GM12878 (cell line): Measurements from ENCODE around the gene RHNO1. TPM values are rescaled to one million over a fixed set of nuclear protein-coding genes. Genes with fewer than 3 reads are reported as not detected.
A peak's percentile ranks its signal among the peaks of the same experiment; 100 is the strongest.

ENCODE experiments used
- ATAC-seq: fragments of 200-7000 bp; cut with Tn5 transposase; 3 replicates; pipeline ENCODE4 v1.9.1; 2020; ENCODE audit warnings: mild to moderate bottlenecking, moderate library complexity
- BruUV-seq: library from RNA; stranded (reverse); fragments of 400-500 nt; replicated peaks from 2 replicates; lab custom pipeline; 2021; lab: Mats Ljungman, UMichigan
- CTCF ChIA-PET: fragments of 300-600 bp; sonication (Branson Sonifier 250); formaldehyde crosslinking; extraction: SDS; loops from one replicate; lab custom pipeline; 2021; ENCODE audit warnings: inconsistent platforms; lab: Yijun Ruan, JAX
- POLR2A ChIA-PET: fragments of 350-600 bp; formaldehyde crosslinking; extraction: SDS; loops from one replicate; lab custom pipeline; 2021; ENCODE audit warnings: inconsistent platforms; lab: Charles Lee
- RAD21 ChIA-PET: fragments of 300-600 bp; sonication (Branson Sonifier 250); formaldehyde crosslinking; loops from one replicate; lab custom pipeline; 2023; ENCODE audit warnings: antibody characterized with exemption; ENCODE audit not compliant: unreplicated experiment; lab: Charles Lee
- SMC1A ChIA-PET: fragments of 300-600 bp; sonication (Branson Sonifier 250); formaldehyde crosslinking; loops from one replicate; lab custom pipeline; 2023; ENCODE audit not compliant: unreplicated experiment, uncharacterized antibody; lab: Charles Lee
- DNase-seq: peaks from one replicate; pipeline ENCODE4 v3.0.0-alpha.2; 2011; ENCODE audit warnings: low read depth, low spot score
- FAIRE-seq: peaks from 3 replicates; lab custom pipeline; 2011; peaks lifted over from hg19 to GRCh38; lab: Jason Lieb, UNC
- H2AFZ ChIP-seq: 2 replicates; pipeline ENCODE4 v1.6.0; 2011; ENCODE audit warnings: low read depth, low read length, control low read depth; ENCODE audit not compliant: control insufficient read depth
- H3K27ac ChIP-seq: 2 replicates; pipeline ENCODE4 v1.5.1; 2011; ENCODE audit warnings: control low read depth; ENCODE audit not compliant: control insufficient read depth, insufficient read depth
- H3K27me3 ChIP-seq, 2 experiments: replicated peaks in 1 of 2; 2 replicates each; pipeline versions ENCODE4 v1.6.0 to v1.6.1; 2011; ENCODE audit warnings: low read length in 1 of 2; ENCODE audit not compliant: control insufficient read depth in 2 of 2, insufficient read depth in 2 of 2
- H3K36me3 ChIP-seq, 2 experiments: 2 replicates each; pipeline ENCODE4 v1.5.1; 2011; ENCODE audit warnings: low read length in 1 of 2; ENCODE audit not compliant: control insufficient read depth in 2 of 2, insufficient read depth in 2 of 2
- H3K4me1 ChIP-seq: 2 replicates; pipeline ENCODE4 v1.6.1; 2011; ENCODE audit warnings: mild to moderate bottlenecking, low read length, moderate library complexity, mixed read lengths; ENCODE audit not compliant: control insufficient read depth, insufficient read depth
- H3K4me2 ChIP-seq: 2 replicates; pipeline ENCODE4 v1.6.0; 2011; ENCODE audit warnings: control low read depth; ENCODE audit not compliant: control insufficient read depth, insufficient read depth
- H3K4me3 ChIP-seq: fragments of 200-600 bp; sonication (generic); 2 replicates; pipeline ENCODE4 v1.5.1; 2016
- H3K79me2 ChIP-seq: 2 replicates; pipeline ENCODE4 v1.6.0; 2011; ENCODE audit warnings: low read length; ENCODE audit not compliant: control insufficient read depth, insufficient read depth
- H3K9ac ChIP-seq: 2 replicates; pipeline ENCODE4 v1.8.0; 2011; ENCODE audit warnings: low read length, control low read depth, mixed read lengths; ENCODE audit not compliant: control insufficient read depth, insufficient read depth
- H3K9me3 ChIP-seq: replicated peaks from 3 replicates; pipeline ENCODE4 v1.5.1; 2011; ENCODE audit warnings: mild to moderate bottlenecking, low read length; ENCODE audit not compliant: control insufficient read depth, insufficient read depth
- H4K20me1 ChIP-seq: 2 replicates; pipeline ENCODE4 v1.6.0; 2011; ENCODE audit not compliant: control insufficient read depth, insufficient read depth
- FOXK2 ChIP-seq: fragments of 450-650 bp; IDR thresholded peaks from 2 replicates; pipeline ENCODE4 v1.6.1; 2017; ENCODE audit warnings: mild to moderate bottlenecking, moderate library complexity
- FOXM1 ChIP-seq: IDR thresholded peaks from 2 replicates; pipeline ENCODE4 v1.6.1; 2012; ENCODE audit warnings: low read depth, mild to moderate bottlenecking, inconsistent platforms, low read length, moderate library complexity
- HDAC6 ChIP-seq: fragments of 200-600 bp; sonication (generic); IDR thresholded peaks from one replicate; pipeline ENCODE4 v1.8.0; 2017; ENCODE audit warnings: antibody characterized with exemption; ENCODE audit not compliant: unreplicated experiment
- MTA3 ChIP-seq: IDR thresholded peaks from 2 replicates; pipeline ENCODE4 v1.6.1; 2012; ENCODE audit warnings: low read length, inconsistent platforms, borderline replicate concordance
- TAF1 ChIP-seq: IDR thresholded peaks from 2 replicates; pipeline ENCODE4 v1.6.1; 2011; ENCODE audit warnings: mild to moderate bottlenecking, low read depth, low read length, borderline replicate concordance
- WGBS: methylation state at CpG from one replicate; pipeline ENCODE4 v1.1.6; 2016; ENCODE audit warnings: low lambda C conversion rate; ENCODE audit not compliant: insufficient replicate concordance, insufficient coverage; ENCODE audit errors: missing lambda C conversion rate; 5-methylcytosine and 5-hydroxymethylcytosine counted together
- in situ Hi-C: fragments of 300-500 bp; cut with MboI; formaldehyde crosslinking; loops from 9 replicates; pipeline ENCODE4 v1.14.3; 2018; ENCODE audit warnings: mixed read lengths
- intact Hi-C: fragments of 100-400 bp; cut with micrococcal nuclease; formaldehyde crosslinking; loops from one replicate; pipeline ENCODE4 v1.14.2; 2022; ENCODE audit not compliant: unreplicated experiment
- polyA plus RNA-seq, 11 experiments: library from polyadenylated mRNA; depleted of rRNA in 4 of 11; unstranded in 6 of 11; stranded (reverse) in 5 of 11; fragments of >200 nt; fragmentation: Nextera tagmentation in 4 of 11; fragmentation: Illumina TruSeq in 1 of 11; extraction: Ambion mirVana in 4 of 11; extraction: Trizol in 1 of 11; gene quantifications; 1 replicate in 1 of 11; 2 replicates in 10 of 11; pipeline versions ENCODE4 v1.2.1 to v1.2.3, GENCODE V29; 2011 to 2016; ENCODE audit warnings: inconsistent platforms in 2 of 11, missing spikeins in 2 of 11, low read depth in 1 of 11
- total RNA-seq, 4 experiments: library from RNA; depleted of rRNA in 3 of 4; stranded (reverse); fragments of >200 nt in 3 of 4; fragmentation: Illumina TruSeq in 1 of 4; extraction: Trizol in 1 of 4; gene quantifications; 2 replicates each; pipeline versions ENCODE4 v1.2.1 to v1.2.3, GENCODE V29; 2013 to 2021
- TF ChIP-seq, protein P1 (sequence below): fragments of 450-650 bp; IDR thresholded peaks from 2 replicates; pipeline ENCODE4 v1.6.1; 2016; ENCODE audit warnings: mild to moderate bottlenecking, moderate library complexity, borderline replicate concordance
- TF ChIP-seq, protein P2 (sequence below): IDR thresholded peaks from 2 replicates; pipeline ENCODE4 v1.6.1; 2012; ENCODE audit warnings: low read length, inconsistent platforms

The RHNO1 gene
- total and polyA plus RNA-seq, 10 of the 15 experiments (the other 5 are each of a cell fraction or from before 2014, with no cell fraction given), result 27.9 to 91.6 (median 49.3) TPM

DNA sequence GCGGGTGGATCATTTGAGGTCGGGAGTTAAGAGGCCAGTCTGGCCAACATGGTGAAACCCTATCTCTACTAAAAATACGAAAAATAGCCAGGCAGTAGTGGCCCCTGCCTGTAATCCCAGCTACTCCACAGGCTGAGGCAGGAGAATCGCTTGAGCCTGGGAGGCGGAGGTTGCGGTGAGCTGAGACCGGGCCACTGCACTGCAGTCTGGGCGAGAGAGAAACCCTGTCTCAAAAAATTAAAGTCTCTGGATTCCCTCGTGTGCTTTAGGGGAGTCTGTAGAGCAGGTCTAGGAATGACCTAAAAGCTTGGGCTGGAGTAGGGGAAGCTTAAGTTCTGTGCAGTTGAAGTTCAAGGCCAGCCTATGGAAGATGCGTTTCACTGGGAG, 13.0 kb downstream of the RHNO1 start:
- H3K4me1 ChIP-seq, result peaks cover 4% of the 10 kb centered on the region
- H3K4me3 ChIP-seq, result peak overlapping the region; percentile 45; the same call in 1 of the 2 replicates
- RAD21 ChIA-PET, result interaction anchor here (0.8 to 1.0 kb wide), 2 partner anchors 44 to 151 kb away, joined by 3 to 4 read pairs; no protein-coding TSS in a partner anchor
- H3K4me2 ChIP-seq, result peak overlapping the region; percentile 99
- intact Hi-C loops, result loop anchor here (5.0 kb wide), 1 partner anchor 42 kb away; no protein-coding TSS in a partner anchor
- TF ChIP-seq HDAC6 (no peak), MTA3 (0 out of 2 replicates have a peak, but pooled peaks have one; percentile 70)
- TF ChIP-seq, all 136 proteins: peak for 1
- Histone ChIP-seq H3K36me3 (peaks cover 0 to 5% of the 10 kb centered on the region in 2 experiments; a peak in 2 of 4 replicates), H3K9me3 (no peaks in the 10 kb centered on the region), H4K20me1 (no peaks in the 10 kb centered on the region), H2AFZ (peak overlapping the region; percentile 87), H3K79me2 (peaks cover 2% of the 10 kb centered on the region; the same call in 1 of the 2 replicates), H3K27ac (peak overlapping the region; percentile 76), H3K9ac (peak overlapping the region; percentile 77), H3K27me3 (no peaks in the 10 kb centered on the region)
- ChIA-PET SMC1A (interaction anchor here (0.6 to 1.3 kb wide), 2 partner anchors 12 to 91 kb away, joined by 3 read pairs; no protein-coding TSS in a partner anchor), CTCF (interaction anchor here (1.3 to 1.6 kb wide), 3 partner anchors 10 to 54 kb away, joined by 4 to 6 read pairs (median 5); no protein-coding TSS in a partner anchor), POLR2A (interaction anchor here (0.5 to 2.1 kb wide), 6 partner anchors 9 to 22 kb away, joined by 3 to 9 read pairs (median 4); partner anchors contain the start of genes FOXM1 and RHNO1)
- no peak for FAIRE-seq
- in situ Hi-C loops, result no loop called here
- no peak for DNase-seq
- no peak; the same call in 1 of the 3 replicates for ATAC-seq
- no TSS peak for BruUV-seq
- 68% methylated on average over 10 of the region's 10 CpGs for WGBS

DNA sequence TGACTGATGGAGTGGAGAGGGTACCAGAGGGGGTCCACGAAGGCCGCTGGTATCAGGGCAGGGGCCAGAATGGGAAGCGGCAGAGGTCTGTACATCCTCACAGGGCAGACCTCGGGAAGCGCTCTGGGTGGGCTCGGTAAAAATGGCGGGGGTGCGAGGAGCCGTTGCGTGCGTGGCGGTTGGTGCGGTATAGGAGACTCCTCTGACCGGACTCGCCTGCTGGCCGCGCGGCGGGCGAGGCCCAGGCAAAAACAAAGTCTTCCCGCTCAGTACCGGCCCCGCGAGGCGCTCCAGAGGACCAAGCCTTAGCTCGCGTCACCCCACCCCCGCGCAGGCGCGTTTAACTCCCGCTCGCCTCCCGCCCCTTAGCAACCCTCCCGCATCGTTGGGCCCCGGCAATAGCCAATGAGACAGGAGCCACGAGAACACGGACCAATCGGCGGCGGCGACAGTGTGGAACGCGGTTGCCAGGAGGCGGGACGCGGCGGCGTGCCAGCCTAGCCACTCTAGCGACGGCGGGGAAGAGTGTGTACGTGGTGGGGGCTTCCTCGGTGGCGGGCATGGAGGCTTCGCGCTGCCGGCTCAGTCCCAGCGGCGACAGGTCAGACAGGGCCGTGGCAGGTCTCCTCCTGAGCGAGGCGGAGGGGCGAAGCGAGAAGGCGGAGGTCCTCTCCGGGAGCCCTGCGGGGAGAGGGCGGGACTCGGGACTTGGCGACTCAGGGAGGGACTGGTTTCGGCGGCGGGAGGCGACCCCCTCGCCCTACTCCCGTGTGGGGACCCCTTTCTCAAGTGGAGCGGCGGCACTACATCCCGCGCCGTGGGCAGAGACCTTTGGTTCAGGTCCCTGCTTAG, 13.6 kb downstream of the RHNO1 start, which contains the start of gene TULP3:
Gene TULP3, plus strand, starts transcription at position 504 of the 852 bp plus-strand sequence. Its CDS starts 57 bp downstream, at position 561.
- intact Hi-C loops, result loop anchor here (5.0 kb wide), 1 partner anchor 42 kb away; no protein-coding TSS in a partner anchor
- H3K79me2 ChIP-seq, result peaks cover 2% of the 10 kb centered on the region; the same call in 1 of the 2 replicates
- SMC1A ChIA-PET, result interaction anchor here (0.6 to 1.3 kb wide), 2 partner anchors 12 to 92 kb away, joined by 3 read pairs; no protein-coding TSS in a partner anchor
- FAIRE-seq, result peak; percentile 83
- peak within 1 kb of the TSS; percentile 76 for H3K27ac ChIP-seq
- peaks cover 4% of the 10 kb centered on the region for H3K4me1 ChIP-seq
- H3K9me3 ChIP-seq, result no peaks in the 10 kb centered on the region
- H3K4me3 ChIP-seq, result peak within 1 kb of the TSS; percentile 90
- DNase-seq, result peak; percentile 78
- peak within 1 kb of the TSS; percentile 91 for H2AFZ ChIP-seq
- CTCF ChIA-PET, result interaction anchor here (0.6 to 1.6 kb wide), 4 partner anchors 10 to 82 kb away, joined by 3 to 6 read pairs (median 4); no protein-coding TSS in a partner anchor
- peak within 1 kb of the TSS; percentile 99 for H3K4me2 ChIP-seq
- H4K20me1 ChIP-seq, result no peaks in the 10 kb centered on the region
- no TSS peak for BruUV-seq
- POLR2A ChIA-PET, result interaction anchor here (0.6 to 2.1 kb wide), 6 partner anchors 10 to 22 kb away, joined by 3 to 9 read pairs (median 4); partner anchors contain the start of genes FOXM1 and RHNO1
- H3K36me3 ChIP-seq, result peaks cover 0 to 5% of the 10 kb centered on the region in 2 experiments; a peak in 2 of 4 replicates
- RAD21 ChIA-PET, result interaction anchor here (0.8 to 1.0 kb wide), 2 partner anchors 43 to 151 kb away, joined by 3 to 4 read pairs; no protein-coding TSS in a partner anchor
- under 1% methylated on average over 65 of the region's 83 CpGs for WGBS
- peak; percentile 99 for ATAC-seq
- peak within 1 kb of the TSS; percentile 77 for H3K9ac ChIP-seq
- in situ Hi-C loops, result no loop called here
- no peaks in the 10 kb centered on the region for H3K27me3 ChIP-seq
- TF ChIP-seq FOXM1 (no peak), FOXK2 (no peak), TAF1 (peak; percentile 35; the same call in 1 of the 2 replicates)
- TF ChIP-seq, protein P1, sequence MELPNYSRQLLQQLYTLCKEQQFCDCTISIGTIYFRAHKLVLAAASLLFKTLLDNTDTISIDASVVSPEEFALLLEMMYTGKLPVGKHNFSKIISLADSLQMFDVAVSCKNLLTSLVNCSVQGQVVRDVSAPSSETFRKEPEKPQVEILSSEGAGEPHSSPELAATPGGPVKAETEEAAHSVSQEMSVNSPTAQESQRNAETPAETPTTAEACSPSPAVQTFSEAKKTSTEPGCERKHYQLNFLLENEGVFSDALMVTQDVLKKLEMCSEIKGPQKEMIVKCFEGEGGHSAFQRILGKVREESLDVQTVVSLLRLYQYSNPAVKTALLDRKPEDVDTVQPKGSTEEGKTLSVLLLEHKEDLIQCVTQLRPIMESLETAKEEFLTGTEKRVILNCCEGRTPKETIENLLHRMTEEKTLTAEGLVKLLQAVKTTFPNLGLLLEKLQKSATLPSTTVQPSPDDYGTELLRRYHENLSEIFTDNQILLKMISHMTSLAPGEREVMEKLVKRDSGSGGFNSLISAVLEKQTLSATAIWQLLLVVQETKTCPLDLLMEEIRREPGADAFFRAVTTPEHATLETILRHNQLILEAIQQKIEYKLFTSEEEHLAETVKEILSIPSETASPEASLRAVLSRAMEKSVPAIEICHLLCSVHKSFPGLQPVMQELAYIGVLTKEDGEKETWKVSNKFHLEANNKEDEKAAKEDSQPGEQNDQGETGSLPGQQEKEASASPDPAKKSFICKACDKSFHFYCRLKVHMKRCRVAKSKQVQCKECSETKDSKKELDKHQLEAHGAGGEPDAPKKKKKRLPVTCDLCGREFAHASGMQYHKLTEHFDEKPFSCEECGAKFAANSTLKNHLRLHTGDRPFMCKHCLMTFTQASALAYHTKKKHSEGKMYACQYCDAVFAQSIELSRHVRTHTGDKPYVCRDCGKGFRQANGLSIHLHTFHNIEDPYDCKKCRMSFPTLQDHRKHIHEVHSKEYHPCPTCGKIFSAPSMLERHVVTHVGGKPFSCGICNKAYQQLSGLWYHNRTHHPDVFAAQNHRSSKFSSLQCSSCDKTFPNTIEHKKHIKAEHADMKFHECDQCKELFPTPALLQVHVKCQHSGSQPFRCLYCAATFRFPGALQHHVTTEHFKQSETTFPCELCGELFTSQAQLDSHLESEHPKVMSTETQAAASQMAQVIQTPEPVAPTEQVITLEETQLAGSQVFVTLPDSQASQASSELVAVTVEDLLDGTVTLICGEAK, result peak; percentile 75; the same call in 1 of the 2 replicates
- TF ChIP-seq, protein P2, sequence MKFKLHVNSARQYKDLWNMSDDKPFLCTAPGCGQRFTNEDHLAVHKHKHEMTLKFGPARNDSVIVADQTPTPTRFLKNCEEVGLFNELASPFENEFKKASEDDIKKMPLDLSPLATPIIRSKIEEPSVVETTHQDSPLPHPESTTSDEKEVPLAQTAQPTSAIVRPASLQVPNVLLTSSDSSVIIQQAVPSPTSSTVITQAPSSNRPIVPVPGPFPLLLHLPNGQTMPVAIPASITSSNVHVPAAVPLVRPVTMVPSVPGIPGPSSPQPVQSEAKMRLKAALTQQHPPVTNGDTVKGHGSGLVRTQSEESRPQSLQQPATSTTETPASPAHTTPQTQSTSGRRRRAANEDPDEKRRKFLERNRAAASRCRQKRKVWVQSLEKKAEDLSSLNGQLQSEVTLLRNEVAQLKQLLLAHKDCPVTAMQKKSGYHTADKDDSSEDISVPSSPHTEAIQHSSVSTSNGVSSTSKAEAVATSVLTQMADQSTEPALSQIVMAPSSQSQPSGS, result no peak
